ENCODE results near the gene TMEM163.

TMEM163 gene

GRCh38 chr2:134493797-134494196 is 225.0 kb downstream of the TMEM163 start:
- no peak overlapping the region for H3K27ac Mint-ChIP-seq
- peaks cover 2% of the 10 kb centered on the region for H3K9me3 Mint-ChIP-seq
- H3K4me3 Mint-ChIP-seq: no peak overlapping the region
- peaks cover 16% of the 10 kb centered on the region for H3K27me3 Mint-ChIP-seq (ENCODE audit: low read depth)
- no peaks in the 10 kb centered on the region for H3K36me3 Mint-ChIP-seq (ENCODE audit: low read depth)
- no peaks in the 10 kb centered on the region for H3K4me1 Mint-ChIP-seq
- no peak for TF ChIP-seq CTCF (IDR thresholded peaks at IDR 0.05; ENCODE audit: unreplicated experiment in 3 of 3)

DNA sequence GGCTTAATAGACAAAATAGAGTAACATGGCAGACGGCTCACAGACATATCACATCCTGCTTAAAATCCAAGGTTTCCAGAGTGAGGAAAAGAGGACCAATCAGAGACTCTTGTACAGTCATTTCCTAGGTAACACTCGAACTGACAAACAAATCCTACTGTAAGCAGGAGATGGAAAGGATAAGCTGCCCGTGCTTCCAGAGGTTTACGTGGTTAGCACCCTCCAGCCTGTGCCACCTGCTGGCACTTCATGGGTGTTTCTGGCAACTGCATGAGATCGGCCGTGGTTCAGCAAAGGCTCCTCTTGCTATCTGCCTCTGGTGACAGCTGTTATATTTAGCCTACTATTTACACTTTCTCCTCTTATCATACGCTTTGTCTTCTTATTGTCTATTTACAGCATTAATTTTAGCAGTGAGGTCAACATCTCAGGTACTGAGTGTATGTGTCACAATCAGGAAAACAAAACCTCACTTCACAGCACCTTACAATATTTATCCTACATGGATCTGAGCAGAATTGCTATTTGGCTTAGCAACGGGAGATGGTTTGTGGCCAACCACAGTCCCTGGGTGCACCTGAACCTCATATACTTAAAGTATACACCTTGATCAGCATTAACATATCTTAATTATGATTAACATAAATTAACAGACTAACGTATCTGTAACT is 226.9 kb downstream of the TMEM163 start:
- no peak overlapping the region for H3K4me3 Mint-ChIP-seq
- no peaks in the 10 kb centered on the region for H3K4me1 Mint-ChIP-seq
- no peak overlapping the region for H3K27ac Mint-ChIP-seq
- peaks cover 2% of the 10 kb centered on the region for H3K9me3 Mint-ChIP-seq
- no peaks in the 10 kb centered on the region for H3K36me3 Mint-ChIP-seq (ENCODE audit: low read depth)
- H3K27me3 Mint-ChIP-seq (ENCODE audit: low read depth): peaks cover 15% of the 10 kb centered on the region
- no peak for TF ChIP-seq CTCF (IDR thresholded peaks at IDR 0.05; ENCODE audit: unreplicated experiment in 3 of 3)

GRCh38 chr2:134491022-134491421 is 227.8 kb downstream of the TMEM163 start:
- no peaks in the 10 kb centered on the region for H3K4me1 Mint-ChIP-seq
- peaks cover 2% of the 10 kb centered on the region for H3K9me3 Mint-ChIP-seq
- H3K27me3 Mint-ChIP-seq (ENCODE audit: low read depth): peaks cover 12% of the 10 kb centered on the region
- H3K36me3 Mint-ChIP-seq (ENCODE audit: low read depth): no peaks in the 10 kb centered on the region
- no peak for TF ChIP-seq CTCF (IDR thresholded peaks at IDR 0.05; ENCODE audit: unreplicated experiment in 3 of 3)
- no peak overlapping the region for H3K27ac Mint-ChIP-seq
- no peak overlapping the region for H3K4me3 Mint-ChIP-seq

- Mint-ChIP-seq H3K27me3 (ENCODE audit: low read depth) (peaks cover 12% of the 10 kb centered on the region), H3K9me3 (peaks cover 2% of the 10 kb centered on the region), H3K4me1 (no peaks in the 10 kb centered on the region), H3K36me3 (ENCODE audit: low read depth) (no peaks in the 10 kb centered on the region), H3K27ac (no peak overlapping the region), H3K4me3 (no peak overlapping the region)
- TF ChIP-seq CTCF (IDR thresholded peaks at IDR 0.05; ENCODE audit: unreplicated experiment in 3 of 3): no peak
Observed at GRCh38 chr2:134490559-134490958, 228.2 kb downstream of the TMEM163 start.

- no peak overlapping the region for H3K4me3 Mint-ChIP-seq
- peaks cover 2% of the 10 kb centered on the region for H3K9me3 Mint-ChIP-seq
- TF ChIP-seq CTCF (IDR thresholded peaks at IDR 0.05; ENCODE audit: unreplicated experiment in 3 of 3): no peak
- H3K27ac Mint-ChIP-seq: no peak overlapping the region
- H3K27me3 Mint-ChIP-seq (ENCODE audit: low read depth): peaks cover 12% of the 10 kb centered on the region
- no peaks in the 10 kb centered on the region for H3K4me1 Mint-ChIP-seq
- no peaks in the 10 kb centered on the region for H3K36me3 Mint-ChIP-seq (ENCODE audit: low read depth)
Observed at GRCh38 chr2:134489732-134490384, 228.9 kb downstream of the TMEM163 start.

All from nephron (organoid).